Camera-type eye (tissue), 1 donor: ENCODE results near the gene TBRG4. TPM values are rescaled to one million over a fixed set of nuclear protein-coding genes. Genes with fewer than 3 reads are reported as not detected.

ENCODE experiments used
- total RNA-seq: library from RNA; depleted of rRNA; stranded (reverse); fragments of >200 nt; gene quantifications from one replicate; pipeline ENCODE4 v1.2.3, GENCODE V29; 2014

Gene TBRG4
- total RNA-seq, result 47.3 TPM

GRCh38 chr7:45111298-45112223, at the start of gene TBRG4:
TBRG4 (minus strand) TSS chr7:45111697; CDS start chr7:45109237, 2,460 bp downstream.

DNA sequence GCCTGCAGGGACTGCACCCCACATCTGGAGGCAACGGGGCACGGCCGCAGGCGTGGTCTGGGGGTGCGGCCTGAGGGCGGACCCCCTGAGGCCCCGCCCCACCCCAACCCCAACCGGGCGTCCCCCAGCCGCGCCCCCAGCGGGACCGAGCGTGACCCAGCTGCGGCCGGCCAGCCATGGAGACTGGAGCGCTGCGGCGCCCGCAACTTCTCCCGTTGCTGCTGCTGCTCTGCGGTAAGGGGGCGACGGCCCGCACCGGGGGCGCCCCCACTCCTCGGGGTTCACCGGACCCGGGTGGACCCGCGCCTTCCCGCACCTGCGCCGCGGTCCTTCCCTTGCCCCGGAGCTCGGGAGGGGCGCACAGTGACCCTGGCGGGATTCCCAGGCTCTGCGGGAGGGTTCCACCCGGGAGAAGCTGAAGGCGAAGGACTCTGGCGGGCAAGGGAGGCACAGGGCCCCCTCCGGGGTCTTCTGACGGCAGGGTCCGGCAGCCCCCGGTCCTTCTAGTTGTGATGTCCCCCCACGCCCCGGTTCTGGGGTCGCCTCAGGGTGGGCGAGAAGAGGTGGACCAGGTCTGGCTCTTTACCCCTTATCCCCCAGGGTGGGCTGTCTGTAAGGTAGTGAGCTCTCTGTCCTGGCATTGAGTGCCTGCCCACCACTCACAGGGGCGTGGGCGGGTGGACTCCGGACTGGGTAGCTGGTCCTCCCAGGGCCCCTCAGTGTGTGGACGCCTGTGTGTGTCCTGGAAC, 46.3 kb upstream of the TBRG4 start, which contains the start of gene RAMP3:
Gene RAMP3 (plus strand): TSS at position 139 of the 749 bp plus-strand sequence. CDS start 38 bp downstream, at position 177.

GRCh38 chr7:45088821-45089340, 22.6 kb downstream of the TBRG4 start, which contains the start of gene NACAD:
NACAD (minus strand) TSS chr7:45088969; CDS start chr7:45088894, 75 bp downstream.

Other genes starting within 250 kb of the TBRG4 start
- 49.4 TPM for gene PURB, start 226.2 kb downstream of the TBRG4 start, total RNA-seq
- gene MYO1G, start 132.7 kb downstream of the TBRG4 start, total RNA-seq, result 1.0 TPM
- gene CCM2, start 111.5 kb downstream of the TBRG4 start, total RNA-seq, result 30.6 TPM
- gene NACAD, start 22.7 kb downstream of the TBRG4 start, total RNA-seq, result 8.9 TPM
- 18.1 TPM for gene RAMP3, start 46.1 kb upstream of the TBRG4 start, total RNA-seq